ENCODE results near the gene PDLIM5.

DNA sequence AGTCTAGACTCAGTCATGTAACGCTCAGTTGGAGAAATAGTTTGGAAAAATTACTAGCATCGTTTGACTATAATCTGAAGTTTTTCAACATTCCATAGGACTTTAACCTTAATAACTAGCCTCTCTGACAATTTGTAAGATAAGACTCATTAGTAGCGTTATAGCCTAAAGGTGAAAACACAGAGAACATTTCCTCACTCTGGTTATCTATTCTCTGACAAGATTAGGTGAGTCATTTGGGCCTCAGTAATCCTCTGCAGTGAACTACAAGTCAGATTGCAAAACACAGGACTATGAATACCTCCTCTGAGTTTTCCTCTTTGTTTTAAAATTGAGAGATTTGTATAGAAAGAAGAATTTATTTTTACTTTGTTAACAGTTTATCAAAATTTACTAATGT, 31.8 kb upstream of the PDLIM5 start:
- TF ChIP-seq, protein P1, sequence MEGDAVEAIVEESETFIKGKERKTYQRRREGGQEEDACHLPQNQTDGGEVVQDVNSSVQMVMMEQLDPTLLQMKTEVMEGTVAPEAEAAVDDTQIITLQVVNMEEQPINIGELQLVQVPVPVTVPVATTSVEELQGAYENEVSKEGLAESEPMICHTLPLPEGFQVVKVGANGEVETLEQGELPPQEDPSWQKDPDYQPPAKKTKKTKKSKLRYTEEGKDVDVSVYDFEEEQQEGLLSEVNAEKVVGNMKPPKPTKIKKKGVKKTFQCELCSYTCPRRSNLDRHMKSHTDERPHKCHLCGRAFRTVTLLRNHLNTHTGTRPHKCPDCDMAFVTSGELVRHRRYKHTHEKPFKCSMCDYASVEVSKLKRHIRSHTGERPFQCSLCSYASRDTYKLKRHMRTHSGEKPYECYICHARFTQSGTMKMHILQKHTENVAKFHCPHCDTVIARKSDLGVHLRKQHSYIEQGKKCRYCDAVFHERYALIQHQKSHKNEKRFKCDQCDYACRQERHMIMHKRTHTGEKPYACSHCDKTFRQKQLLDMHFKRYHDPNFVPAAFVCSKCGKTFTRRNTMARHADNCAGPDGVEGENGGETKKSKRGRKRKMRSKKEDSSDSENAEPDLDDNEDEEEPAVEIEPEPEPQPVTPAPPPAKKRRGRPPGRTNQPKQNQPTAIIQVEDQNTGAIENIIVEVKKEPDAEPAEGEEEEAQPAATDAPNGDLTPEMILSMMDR (conservative IDR thresholded peaks at IDR 0.05; ENCODE audit: low read length) = no peak
- TF ChIP-seq EZH2phosphoT487 (IDR thresholded peaks at IDR 0.05; ENCODE audit: borderline replicate concordance) = no peak
